Kidney tubule cell (primary cell): ENCODE data around the gene TESK2.
"Not testable (repeated sequence)": the region's sequence is repeated elsewhere in the genome, so short reads cannot be mapped to it uniquely, and the experiment has no call there.

Experiments used
- DNase-seq: peaks from one replicate; pipeline ENCODE4 v3.0.0-alpha.2; 2018; ENCODE audit warnings: low spot score

TESK2 gene

DNA sequence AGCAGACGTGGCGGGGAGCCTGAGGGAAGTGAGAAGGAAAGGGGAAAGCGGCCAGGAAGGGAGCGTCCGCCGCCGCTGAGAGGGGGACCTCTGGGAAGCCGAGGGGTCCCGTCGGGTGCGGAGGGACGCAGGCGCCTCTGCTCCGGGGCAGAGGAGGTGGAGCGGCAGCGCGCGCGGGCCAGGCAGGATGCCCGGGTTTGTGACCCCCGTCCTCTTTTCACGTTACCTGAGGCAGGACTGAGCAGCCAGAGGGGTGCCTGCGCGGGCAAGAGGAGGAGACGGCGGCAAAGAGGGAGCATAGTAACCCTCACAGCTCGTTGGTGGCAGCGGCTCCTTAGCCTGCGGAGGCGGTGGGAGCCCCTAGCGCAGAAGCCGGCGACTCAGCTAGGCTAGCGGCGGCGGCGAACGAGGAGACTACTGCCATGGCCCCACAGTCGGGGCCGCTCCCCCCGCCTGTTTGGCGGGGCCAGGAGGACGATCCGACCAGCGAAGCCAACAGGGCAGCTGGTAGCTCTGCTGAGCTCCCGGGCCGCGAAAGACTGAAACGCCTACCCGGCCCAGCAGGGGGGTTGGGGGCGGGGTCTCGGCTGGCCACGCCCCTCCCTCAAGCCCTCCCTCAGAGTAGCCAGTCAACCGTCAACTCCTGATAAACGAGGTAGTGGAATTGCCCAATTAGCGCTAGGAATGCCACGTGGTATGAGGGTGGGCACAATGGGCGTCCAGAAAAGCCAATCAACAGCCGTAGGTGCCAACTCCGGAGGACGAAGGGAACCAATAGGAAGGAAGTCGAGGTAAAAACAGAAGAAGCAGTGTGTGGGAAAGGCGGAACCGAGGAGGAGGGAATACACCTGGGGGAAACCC lies at the start of gene TESK2:
Gene TESK2 (minus strand): TSS at position 538 of the 861 bp plus-strand sequence. CDS start 33,378 bp downstream, outside the sequence.
- DNase-seq: peak; percentile 100

DNA sequence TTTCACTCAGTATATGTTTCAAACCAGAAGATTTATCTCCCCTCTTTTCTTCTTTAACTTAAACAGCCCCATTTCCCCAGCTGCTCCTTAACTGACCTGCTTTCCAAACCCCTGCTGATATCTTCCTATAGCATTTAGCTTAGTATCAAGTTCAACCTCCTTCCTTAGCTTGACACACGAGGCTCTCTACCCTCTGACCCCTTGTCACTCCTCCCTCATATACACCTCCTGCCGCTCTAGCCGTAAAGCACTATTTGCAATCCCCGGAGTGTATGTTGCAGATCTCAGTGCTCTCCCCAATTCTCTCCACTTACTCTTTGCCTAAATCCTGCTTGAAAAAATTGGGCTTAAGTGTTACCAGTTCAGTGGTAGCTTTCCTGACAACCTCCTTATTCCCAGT lies 45.9 kb upstream of the TESK2 start:
- DNase-seq: no peak

DNA sequence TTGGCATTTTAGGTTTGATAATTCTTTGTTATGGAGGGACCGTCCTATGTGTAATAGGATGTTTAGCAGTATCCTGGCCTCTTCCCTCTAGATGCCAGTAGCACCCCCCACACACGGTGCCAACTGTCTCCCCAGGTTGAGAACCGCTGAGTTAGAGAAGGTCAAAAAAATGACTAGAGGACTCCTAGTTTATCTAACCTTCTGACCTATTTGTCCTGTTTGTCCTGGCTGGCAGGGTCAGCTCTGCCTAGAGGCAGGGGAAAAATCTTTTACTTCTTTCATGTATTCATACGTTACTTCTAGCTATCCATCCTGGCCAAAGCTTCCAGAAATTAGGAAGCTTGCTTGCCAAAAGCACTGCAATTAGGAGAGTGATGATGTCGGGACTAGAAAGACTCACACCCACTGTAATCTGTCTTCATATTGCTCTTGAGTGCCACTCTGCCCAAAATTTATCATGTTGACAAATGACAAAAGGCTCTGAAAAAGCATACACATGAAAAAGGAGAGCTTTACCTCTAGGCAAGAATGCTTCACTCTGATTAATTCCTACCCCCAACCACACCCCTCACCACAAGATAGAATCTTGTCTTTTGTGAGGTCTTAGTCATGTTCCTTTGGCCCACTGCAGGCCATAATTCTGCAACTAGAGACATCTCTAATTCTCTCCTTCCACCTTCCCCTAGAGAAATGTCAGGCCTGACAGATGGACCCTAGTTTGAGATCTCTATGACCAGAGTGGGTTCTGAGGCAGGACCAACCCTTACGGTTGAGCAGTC lies 45.2 kb upstream of the TESK2 start:
- DNase-seq: no peak

GRCh38 chr1:45531873-45532272 lies 40.9 kb upstream of the TESK2 start:
- no peak for DNase-seq

DNA sequence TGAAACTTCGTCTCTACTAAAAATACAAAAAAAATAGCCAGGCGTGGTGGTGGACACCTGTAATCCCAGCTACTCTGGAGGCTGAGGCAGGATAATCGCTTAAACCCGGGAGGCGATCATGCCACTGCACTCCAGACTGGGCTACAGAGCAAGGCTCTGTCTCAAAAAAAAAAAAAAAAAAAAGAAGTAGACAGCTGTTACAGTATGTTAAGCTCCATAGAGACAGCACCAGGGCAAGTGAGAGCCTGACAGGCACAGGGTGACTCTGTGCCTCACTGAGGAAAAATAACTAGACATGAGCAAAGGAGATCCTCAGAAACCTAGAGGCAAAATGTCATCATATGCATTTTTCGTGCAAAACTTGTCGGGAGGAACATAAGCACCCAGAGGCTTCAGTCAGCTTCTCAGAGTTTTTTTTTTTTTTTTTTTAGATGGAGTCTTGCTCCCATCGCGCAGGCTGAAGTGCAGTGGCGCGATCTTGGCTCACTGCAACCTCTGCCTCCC lies 39.7 kb upstream of the TESK2 start:
- no peak for DNase-seq

DNA sequence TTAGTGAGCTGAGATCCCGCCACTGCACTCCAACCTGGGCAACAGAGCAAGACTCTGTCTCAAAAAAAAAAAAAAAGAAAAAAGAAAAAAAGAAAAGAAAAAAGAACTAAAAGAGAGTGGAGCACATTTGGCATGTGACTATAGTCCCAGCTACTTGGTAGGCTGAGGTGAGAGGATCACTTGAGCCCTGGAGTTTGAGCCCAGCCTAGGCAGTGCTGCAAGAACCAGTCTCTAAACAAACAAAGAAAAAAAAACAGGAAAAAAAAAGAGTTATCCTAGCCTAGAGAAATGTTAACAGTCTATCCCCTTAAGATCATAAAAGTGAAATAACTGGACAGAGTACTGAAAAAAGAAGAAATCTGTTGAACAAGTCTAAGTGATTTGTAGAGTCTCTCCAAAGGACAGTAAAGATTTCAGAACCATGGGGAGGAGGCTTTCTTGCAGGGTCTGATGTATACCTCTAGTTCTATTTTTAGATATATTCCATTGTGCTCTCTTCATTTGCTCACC lies 35.2 kb upstream of the TESK2 start:
- no peak for DNase-seq

GRCh38 chr1:45523975-45524374 lies 33.0 kb upstream of the TESK2 start:
- not testable (repeated sequence) for DNase-seq

- not testable (repeated sequence) for DNase-seq
These were observed 32.6 kb upstream of the TESK2 start for GRCh38 chr1:45523516-45523915.

- DNase-seq: peak; percentile 93
These were observed 31.6 kb upstream of the TESK2 start for GRCh38 chr1:45522324-45523104.

GRCh38 chr1:45521413-45522323 lies 30.7 kb upstream of the TESK2 start, which contains the start of gene PRDX1:
PRDX1 (minus strand) TSS chr1:45521884; CDS start chr1:45519043, 2,841 bp downstream.
- peak; percentile 98 for DNase-seq

DNA sequence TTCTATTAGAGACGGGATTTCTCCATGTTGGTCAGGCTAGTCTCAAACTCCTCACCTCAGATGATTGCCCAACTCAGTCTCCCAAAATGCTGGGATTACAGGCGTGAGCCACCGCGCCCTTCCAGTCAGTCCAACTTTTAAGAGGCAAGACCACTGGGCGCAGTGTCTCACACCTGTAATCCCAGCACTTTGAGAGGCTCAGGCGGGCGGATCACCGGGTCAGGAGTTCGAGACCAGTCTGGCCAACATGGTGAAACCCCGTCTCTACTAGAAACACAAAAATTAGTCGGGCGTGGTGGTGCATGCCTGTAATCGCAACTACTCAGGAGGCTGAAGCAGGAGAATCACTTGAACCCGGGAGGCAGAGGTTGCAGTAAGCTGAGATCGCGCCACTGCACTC lies 28.8 kb upstream of the TESK2 start:
- DNase-seq: not testable (repeated sequence)

- no peak for DNase-seq
These were observed 27.9 kb upstream of the TESK2 start for GRCh38 chr1:45518910-45519309.

GRCh38 chr1:45518366-45518765 lies 27.4 kb upstream of the TESK2 start:
- not testable (repeated sequence) for DNase-seq

DNA sequence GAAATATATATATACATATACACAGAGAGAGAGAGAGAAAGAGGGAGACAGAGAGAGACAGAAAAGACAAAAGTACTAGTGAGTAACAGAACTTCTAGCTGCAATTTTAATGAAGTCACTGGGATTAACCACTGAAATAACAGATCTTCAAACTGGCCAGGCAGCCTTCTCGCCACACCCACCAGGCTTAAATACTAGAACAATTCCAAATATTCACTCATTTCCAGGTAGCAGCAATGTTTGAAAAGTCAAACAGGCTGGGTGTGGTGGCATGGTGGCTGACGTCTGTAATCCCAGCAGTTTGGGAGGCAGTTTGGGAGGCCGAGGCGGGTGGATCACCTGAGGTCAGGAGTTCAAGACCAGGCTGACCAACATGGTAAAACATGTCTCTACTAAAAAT lies 25.5 kb upstream of the TESK2 start:
- no peak for DNase-seq

DNA sequence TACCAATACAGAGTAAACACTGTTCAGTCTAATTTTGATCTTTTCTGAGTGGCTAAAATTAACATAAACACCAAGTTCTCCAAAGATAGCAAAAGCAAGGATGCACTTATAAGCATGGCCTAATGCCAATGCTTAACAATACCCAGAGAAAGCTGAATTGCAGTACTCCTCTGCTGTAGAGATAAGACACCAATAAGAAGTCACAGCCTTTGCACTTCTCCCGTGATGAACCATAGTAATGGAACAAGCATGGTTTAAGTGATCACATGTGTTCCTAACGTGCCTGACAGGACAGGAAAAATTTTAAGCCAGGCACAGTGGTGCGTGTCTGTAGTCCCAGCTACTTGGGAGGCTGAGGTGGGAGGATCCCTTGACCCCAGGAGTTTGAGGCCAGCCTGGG lies 25.1 kb upstream of the TESK2 start:
- DNase-seq: no peak

GRCh38 chr1:45513532-45514260 lies 22.7 kb upstream of the TESK2 start:
- peak; percentile 43 for DNase-seq

- DNase-seq: peak; percentile 80
These were observed 21.7 kb upstream of the TESK2 start for GRCh38 chr1:45512641-45513054.

DNA sequence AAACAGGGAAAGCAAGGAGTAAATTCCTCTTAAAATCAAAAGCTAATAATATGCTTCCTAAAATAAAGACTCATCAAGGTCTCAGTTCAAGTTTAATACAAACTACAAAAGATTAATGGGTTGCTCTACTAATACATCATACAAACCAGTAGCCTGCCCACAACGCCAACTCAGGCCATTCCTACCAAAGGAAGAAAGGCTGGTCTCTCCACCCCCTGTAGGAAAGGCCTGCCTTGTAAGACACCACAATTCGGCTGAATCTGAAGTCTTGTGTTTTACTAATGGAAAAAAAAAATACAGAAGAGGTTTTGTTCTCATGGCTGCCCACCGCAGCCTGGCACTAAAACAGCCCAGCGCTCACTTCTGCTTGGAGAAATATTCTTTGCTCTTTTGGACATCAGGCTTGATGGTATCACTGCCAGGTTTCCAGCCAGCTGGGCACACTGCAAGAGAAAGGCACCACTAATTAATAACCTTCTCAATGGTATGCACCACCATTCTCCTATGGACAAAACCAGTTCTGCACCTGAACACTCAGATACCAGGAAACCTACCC lies 20.1 kb upstream of the TESK2 start:
- DNase-seq: no peak
